ENCODE data around the gene ZCCHC8.
"Not testable (repeated sequence)": the region's sequence is repeated elsewhere in the genome, so short reads cannot be mapped to it uniquely, and the experiment has no call there.

Gene ZCCHC8

DNA sequence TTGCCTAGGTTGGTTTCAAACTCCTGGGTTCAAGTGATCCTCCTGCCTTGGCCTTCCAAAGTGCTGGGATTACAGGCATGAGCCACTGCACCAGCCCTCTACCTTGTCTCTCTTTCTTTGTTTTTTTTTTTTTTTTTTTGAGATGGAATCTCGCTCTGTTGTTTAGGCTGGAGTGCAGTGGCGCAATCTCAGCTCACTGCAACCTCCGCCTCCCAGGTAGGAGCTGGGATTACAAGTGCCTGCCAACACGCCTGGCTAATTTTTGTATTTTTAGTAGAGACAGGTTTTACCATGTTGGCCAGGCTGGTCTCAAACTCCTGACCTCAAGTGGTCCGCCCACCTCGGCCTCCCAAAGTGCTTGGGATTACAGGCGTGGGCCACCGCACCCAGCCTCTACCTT lies 61.9 kb downstream of the ZCCHC8 start:
- DNase-seq (ENCODE audit: insufficient read length, low spot score); FAIRE-seq: not testable (repeated sequence)

DNA sequence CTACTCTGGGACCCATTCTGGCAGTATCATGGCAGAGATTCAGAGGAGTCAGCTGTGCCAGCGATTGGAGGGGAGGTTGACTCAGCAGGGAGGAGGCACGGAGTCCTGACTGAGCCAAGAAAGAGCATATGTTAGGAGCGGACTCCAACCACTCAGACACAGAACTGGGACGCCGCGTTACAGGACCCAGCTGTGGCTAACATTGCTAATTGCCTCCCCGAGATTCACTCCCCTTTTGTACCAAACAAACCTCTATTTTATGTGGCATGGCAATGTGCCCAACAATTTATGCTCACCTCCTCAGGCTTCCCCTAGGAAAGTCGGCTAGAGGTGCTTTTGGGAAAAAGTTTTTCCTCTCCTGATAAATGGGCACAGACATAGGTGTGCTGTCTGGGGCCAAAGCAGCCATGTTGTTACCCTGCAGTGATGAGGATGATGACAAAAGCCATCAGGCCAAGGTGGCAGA lies 63.0 kb downstream of the ZCCHC8 start:
- FAIRE-seq (no peak), DNase-seq (ENCODE audit: insufficient read length, low spot score) (no peak)

DNA sequence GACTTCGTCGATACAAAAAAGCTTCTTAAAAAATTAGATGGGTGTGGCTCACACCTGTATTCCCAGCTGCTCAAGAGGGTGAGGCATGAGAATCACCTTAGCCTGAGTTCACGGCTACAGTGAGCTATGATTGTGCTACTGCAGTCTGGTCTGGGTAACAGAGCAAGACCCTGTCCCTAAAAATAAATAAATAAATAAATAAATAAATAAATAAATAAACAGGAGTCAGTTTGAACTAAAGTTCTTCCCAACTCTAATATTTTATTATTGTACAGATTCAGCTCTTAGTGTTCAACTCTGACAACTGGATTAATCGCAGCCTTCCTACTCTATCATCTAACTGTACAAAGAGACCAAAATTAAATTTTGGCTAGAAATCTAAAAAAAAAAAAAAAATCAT lies 65.5 kb downstream of the ZCCHC8 start:
- DNase-seq (ENCODE audit: insufficient read length, low spot score) (no peak), FAIRE-seq (no peak)

DNA sequence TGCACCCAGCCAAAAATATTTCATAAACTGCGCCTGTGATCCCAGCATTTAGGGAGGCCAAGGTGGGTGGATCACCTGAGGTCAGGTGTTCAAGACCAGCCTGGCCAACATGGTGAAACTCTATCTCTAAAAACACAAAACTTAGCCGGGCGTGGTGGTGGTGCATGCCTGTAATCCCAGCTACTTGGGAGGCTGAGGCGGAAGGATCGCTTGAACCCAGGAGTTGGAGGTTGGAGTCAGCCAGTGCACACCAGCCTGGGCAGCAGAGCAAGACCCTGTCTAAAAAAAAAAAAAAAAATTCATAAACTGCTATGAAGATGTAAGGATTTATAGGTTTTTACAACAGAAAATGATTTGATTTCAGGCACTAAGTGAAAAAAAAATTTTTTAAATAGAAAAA lies 71.7 kb downstream of the ZCCHC8 start:
- not testable (repeated sequence) for DNase-seq (ENCODE audit: insufficient read length, low spot score); FAIRE-seq

DNA sequence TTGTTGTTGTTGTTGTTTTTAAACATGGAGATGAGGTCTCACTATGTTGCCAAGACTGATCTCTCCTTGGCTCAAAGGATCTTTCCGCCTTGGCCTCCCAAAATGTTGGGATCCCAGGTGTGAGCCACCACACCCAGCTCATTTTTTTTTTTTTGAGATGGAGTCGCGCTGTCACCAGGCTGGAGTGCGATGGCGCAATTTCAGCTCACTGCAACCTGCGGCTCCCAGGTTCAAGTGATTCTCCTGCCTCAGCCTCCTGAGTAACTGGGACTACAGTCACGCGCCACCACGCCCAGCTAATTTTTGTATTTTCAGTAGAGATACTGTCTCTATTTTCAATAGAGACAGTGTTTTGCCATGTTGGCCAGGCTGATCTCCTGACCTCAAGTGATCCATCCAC lies 73.3 kb downstream of the ZCCHC8 start:
- FAIRE-seq = no peak
- DNase-seq (ENCODE audit: insufficient read length, low spot score) = no peak

DNA sequence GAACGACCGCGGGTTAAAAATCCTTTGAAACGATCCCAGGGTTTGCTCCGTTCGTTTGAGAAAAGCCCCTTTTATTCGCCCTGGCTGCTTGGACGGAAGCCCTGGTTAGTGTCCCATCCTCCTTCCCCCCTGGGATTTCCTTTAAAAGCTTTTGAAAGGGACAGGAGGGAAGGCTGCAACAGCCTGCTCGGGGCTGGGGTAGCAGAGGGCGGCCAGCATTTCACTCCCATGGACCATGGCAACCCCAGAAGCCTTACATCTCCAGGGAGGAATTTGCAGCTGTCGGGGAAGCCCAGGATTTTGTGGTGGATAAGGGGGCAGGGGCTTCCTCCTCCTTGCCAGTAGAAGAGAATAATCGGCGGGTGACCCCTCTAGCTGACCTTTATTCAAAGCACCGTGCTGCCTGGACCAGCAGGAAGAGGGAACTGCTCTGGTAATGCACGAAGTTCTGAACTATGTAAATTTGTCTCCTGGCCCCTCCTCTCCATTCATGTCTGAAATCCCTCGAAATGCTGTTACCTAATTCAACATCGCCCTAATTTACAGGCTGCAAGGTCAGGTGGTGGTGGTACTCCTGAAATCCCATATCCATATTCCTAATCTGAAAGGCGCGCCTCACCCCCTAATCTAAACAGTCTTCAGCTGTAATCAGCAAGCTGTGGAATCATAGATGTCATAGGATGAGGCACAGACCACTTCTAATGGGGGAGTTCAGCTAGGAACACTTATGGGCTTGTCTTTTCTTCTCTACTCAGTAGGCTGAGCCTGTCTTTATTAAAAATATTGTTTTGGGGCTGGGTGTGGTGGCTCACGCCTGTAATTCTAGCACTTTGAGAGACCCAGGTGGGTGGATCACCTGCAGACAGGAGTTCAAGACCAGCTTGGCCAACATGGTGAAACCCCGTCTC lies 77.2 kb downstream of the ZCCHC8 start:
- FAIRE-seq (no peak), DNase-seq (ENCODE audit: insufficient read length, low spot score) (no peak)

DNA sequence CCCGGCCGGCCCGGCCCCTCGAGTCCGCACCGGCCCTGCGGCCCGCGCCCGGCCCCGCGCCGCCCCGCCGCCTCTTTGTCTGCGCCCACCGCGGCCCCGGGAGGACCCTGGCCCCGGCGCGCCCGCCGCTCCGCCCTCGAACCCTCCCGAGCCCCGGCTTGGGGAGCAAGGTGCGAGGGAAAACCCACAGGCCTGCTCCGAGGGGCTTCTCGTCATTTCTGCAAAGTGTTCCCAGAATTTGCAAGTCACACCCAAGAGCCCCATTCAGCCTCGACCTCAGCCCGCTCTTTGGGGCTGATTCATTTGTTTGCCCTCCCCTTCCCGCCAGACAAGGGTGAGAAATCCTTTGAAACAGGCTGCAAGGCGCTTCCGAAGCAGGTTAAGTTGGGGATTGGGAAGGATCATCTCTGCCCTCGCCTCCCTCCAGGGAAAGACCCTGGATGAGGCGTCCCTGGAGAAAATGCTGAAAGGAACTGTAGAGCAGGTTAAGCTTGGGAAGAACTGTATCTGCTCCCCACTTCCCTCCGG lies 77.9 kb downstream of the ZCCHC8 start:
- DNase-seq (ENCODE audit: insufficient read length, low spot score) (no peak), FAIRE-seq (no peak)

DNA sequence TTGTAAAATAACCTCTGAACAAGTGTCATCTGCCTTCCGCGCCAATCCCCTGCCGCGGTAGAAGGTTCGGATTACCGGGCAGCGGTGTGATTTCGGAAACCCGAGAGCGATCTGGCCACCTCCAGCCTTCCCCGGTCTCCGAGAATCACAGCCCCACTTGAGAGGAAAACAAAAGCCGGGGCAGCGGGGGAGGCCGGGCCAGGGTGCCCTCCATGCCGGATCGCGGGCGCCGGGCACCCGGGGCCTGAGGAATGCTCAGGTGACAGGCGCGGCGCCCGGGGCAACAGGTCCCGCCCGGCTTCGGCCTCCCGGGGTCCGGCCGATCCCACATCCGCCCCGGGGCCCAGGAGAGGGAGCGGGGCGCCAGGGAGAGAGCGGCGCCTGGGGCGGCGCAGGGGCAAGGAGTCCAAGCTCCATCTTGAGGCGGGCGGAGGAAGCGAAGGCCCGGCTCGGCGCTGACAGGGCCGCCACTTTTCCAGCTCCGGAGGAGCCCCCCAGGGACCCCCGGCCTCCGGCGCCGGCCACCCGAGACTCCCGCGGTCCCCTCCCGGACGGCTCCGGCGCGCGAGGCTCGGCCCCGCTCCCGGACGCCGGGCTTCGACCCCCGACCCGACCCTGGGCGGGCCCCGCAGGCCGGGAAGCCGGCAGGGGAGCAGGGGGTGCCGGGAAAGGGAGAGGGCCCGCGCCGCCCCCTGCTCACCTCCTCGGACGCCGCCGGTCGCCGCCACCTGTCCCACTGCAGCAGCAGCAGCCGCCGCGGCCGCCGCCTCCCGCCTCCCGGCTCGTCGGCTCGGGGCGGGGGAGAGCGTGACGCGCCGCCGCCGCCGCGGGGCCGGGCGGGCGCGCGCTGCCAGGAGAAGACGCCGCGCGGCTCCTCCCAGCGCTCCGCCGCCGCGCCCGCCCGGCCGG lies 78.7 kb downstream of the ZCCHC8 start, which contains the start of gene CLIP1:
Gene CLIP1, minus strand, starts transcription at position 849 of the 909 bp plus-strand sequence. CDS start 42,217 bp downstream, outside the sequence.
- DNase-seq (ENCODE audit: insufficient read length, low spot score) (peak; percentile 58), FAIRE-seq (peak; percentile 39)

All from GM19239 (cell line).